Karpas-422 (cell line): ENCODE measurements around the gene CDH1. TPM values are rescaled to one million over a fixed set of nuclear protein-coding genes. Genes with fewer than 3 reads are reported as not detected.

Experiments used
- DNase-seq: peaks from one replicate; pipeline ENCODE4 v3.0.0-alpha.2; 2015
- H2AFZ ChIP-seq: fragments of 200-600 bp; sonication (generic); 2 replicates; pipeline ENCODE4 v1.6.1; 2014; ENCODE audit warnings: antibody characterized with exemption, low read length, mixed read lengths
- H3K27ac ChIP-seq: fragments of 200-600 bp; sonication (generic); 2 replicates; pipeline ENCODE4 v1.5.1; 2014; ENCODE audit warnings: mild to moderate bottlenecking, low read length, moderate library complexity
- H3K27me3 ChIP-seq: fragments of 200-600 bp; sonication (generic); 2 replicates; pipeline ENCODE4 v1.6.1; 2014; ENCODE audit warnings: low read length, mixed read lengths
- H3K36me3 ChIP-seq: fragments of 200-600 bp; sonication (generic); 2 replicates; pipeline ENCODE4 v1.6.1; 2014; ENCODE audit warnings: low read length, mixed read lengths; ENCODE audit not compliant: insufficient read depth
- H3K4me1 ChIP-seq: fragments of 200-600 bp; sonication (generic); 2 replicates; pipeline ENCODE4 v1.6.1; 2014; ENCODE audit warnings: mild to moderate bottlenecking, low read length, mixed read lengths
- H3K4me2 ChIP-seq: fragments of 200-600 bp; sonication (generic); 2 replicates; pipeline ENCODE4 v1.6.1; 2014; ENCODE audit warnings: low read length, low read depth, mild to moderate bottlenecking; ENCODE audit not compliant: poor library complexity, severe bottlenecking
- H3K4me3 ChIP-seq: fragments of 200-600 bp; sonication (generic); 2 replicates; pipeline ENCODE4 v1.5.1; 2014; ENCODE audit warnings: mild to moderate bottlenecking, antibody characterized with exemption, low read length, mixed read lengths
- H3K79me2 ChIP-seq: fragments of 200-600 bp; sonication (generic); 2 replicates; pipeline ENCODE4 v1.6.1; 2014; ENCODE audit warnings: mild to moderate bottlenecking, low read length, mixed read lengths
- H3K9ac ChIP-seq: fragments of 200-600 bp; sonication (generic); 2 replicates; pipeline ENCODE4 v1.6.0; 2014; ENCODE audit warnings: low read length
- H3K9me2 ChIP-seq: fragments of 200-600 bp; sonication (generic), shearing (Covaris generic); replicated peaks from 2 replicates; pipeline ENCODE4 v1.6.0; 2014; ENCODE audit warnings: mild to moderate bottlenecking, low read length, moderate library complexity; ENCODE audit not compliant: insufficient read depth
- H3K9me3 ChIP-seq: fragments of 300-700, 200-600 bp; sonication (generic); 2 replicates; pipeline ENCODE4 v1.6.1; 2014; ENCODE audit warnings: low read length, mixed read lengths
- H4K20me1 ChIP-seq: fragments of 200-600 bp; sonication (generic); 2 replicates; pipeline ENCODE4 v1.6.1; 2014; ENCODE audit warnings: mild to moderate bottlenecking, antibody characterized with exemption, low read length, low read depth; ENCODE audit not compliant: insufficient read depth
- total RNA-seq: library from RNA; depleted of rRNA; stranded (reverse); fragments of >200 nt; shearing (Covaris generic); gene quantifications from 2 replicates; pipeline ENCODE4 v1.2.3, GENCODE V29; 2014; ENCODE audit warnings: low replicate concordance; rRNA removed

CDH1 gene
- total RNA-seq = not detected in 2 replicates

DNA sequence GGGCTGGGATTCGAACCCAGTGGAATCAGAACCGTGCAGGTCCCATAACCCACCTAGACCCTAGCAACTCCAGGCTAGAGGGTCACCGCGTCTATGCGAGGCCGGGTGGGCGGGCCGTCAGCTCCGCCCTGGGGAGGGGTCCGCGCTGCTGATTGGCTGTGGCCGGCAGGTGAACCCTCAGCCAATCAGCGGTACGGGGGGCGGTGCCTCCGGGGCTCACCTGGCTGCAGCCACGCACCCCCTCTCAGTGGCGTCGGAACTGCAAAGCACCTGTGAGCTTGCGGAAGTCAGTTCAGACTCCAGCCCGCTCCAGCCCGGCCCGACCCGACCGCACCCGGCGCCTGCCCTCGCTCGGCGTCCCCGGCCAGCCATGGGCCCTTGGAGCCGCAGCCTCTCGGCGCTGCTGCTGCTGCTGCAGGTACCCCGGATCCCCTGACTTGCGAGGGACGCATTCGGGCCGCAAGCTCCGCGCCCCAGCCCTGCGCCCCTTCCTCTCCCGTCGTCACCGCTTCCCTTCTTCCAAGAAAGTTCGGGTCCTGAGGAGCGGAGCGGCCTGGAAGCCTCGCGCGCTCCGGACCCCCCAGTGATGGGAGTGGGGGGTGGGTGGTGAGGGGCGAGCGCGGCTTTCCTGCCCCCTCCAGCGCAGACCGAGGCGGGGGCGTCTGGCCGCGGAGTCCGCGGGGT lies at the start of gene CDH1:
Gene CDH1, plus strand, starts transcription at position 247 of the 684 bp plus-strand sequence. Its CDS starts 124 bp downstream, at position 371.
- no peak within 1 kb of the TSS for H3K4me2 ChIP-seq
- H3K27ac ChIP-seq = no peak within 1 kb of the TSS
- H3K9ac ChIP-seq = no peak within 1 kb of the TSS
- no peaks in the 10 kb centered on the region for H3K9me2 ChIP-seq
- no peaks in the 10 kb centered on the region for H3K27me3 ChIP-seq
- no peaks in the 10 kb centered on the region for H3K79me2 ChIP-seq
- no peak within 1 kb of the TSS for H2AFZ ChIP-seq
- no peak for DNase-seq
- no peak within 1 kb of the TSS for H3K4me3 ChIP-seq
- no peaks in the 10 kb centered on the region for H3K36me3 ChIP-seq
- H3K9me3 ChIP-seq = no peaks in the 10 kb centered on the region
- peaks cover 4% of the 10 kb centered on the region for H3K4me1 ChIP-seq
- H4K20me1 ChIP-seq = no peaks in the 10 kb centered on the region

DNA sequence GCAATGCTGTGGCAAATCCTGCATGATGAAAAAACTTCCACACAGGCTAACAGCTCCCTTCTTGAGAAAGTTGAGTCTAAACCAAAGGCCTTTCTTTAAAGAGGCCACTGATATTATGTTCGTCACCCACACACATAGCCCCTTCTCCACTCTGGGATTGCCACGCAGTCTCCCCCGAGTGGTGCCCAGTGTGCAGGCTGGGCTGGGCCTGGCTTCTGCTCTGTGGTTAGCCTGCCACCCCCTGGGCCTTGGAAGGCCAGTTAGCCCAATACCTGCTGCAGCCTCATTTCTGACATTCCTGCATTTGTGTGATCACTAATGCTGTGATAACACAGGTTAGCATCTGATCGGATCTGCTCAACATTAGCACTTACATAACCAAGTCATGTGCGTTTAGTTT lies 47.2 kb upstream of the CDH1 start:
- Histone ChIP-seq H2AFZ (no peak overlapping the region), H3K27me3 (no peaks in the 10 kb centered on the region), H3K9me3 (no peaks in the 10 kb centered on the region), H3K4me2 (no peak overlapping the region), H4K20me1 (no peaks in the 10 kb centered on the region), H3K9me2 (no peaks in the 10 kb centered on the region), H3K79me2 (no peaks in the 10 kb centered on the region), H3K4me3 (no peak overlapping the region), H3K9ac (no peak overlapping the region), H3K4me1 (no peaks in the 10 kb centered on the region), H3K36me3 (no peaks in the 10 kb centered on the region), H3K27ac (no peak overlapping the region)
- no peak for DNase-seq

DNA sequence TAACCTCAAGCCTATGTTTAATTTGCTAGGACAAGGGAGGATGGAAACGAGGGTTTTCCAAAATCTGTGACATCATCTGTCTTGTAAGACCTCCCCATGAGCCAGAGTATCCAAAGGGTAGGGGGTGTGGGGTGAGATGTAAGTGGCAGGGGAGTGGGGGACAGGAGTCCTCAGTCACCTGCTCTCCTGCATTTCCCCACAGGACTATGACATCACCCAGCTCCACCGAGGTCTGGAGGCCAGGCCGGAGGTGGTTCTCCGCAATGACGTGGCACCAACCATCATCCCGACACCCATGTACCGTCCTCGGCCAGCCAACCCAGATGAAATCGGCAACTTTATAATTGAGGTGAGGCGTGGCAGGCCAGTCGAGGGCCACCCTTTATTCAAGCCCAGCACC lies 41.5 kb upstream of the CDH1 start:
- Histone ChIP-seq H3K4me2 (no peak overlapping the region), H3K36me3 (no peaks in the 10 kb centered on the region), H3K9me2 (no peaks in the 10 kb centered on the region), H3K27ac (no peak overlapping the region), H2AFZ (no peak overlapping the region), H4K20me1 (no peaks in the 10 kb centered on the region), H3K4me3 (no peak overlapping the region), H3K27me3 (no peaks in the 10 kb centered on the region), H3K9ac (no peak overlapping the region), H3K4me1 (no peaks in the 10 kb centered on the region), H3K9me3 (no peaks in the 10 kb centered on the region), H3K79me2 (no peaks in the 10 kb centered on the region)
- DNase-seq = no peak

DNA sequence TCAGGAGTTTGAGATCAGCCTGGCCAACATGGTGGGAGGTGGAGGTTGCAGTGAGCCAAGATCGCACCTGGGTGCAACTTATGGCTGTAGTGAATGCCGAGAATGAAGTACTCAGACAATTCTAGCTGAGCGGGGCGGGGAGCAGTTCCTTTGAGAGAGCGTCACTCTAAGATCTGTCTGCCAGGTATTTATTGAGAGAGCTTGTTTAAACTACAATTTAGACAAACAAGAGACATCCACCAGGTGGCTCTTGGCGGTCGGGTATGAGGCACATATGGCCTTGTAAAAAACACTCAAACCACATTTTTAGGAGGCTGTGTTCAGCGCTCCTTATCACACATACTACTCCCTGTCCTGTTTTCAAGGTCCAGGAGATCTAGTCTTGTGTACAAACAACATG lies 40.6 kb upstream of the CDH1 start:
- no peak overlapping the region for H2AFZ ChIP-seq
- H3K36me3 ChIP-seq = no peaks in the 10 kb centered on the region
- no peak overlapping the region for H3K4me3 ChIP-seq
- H4K20me1 ChIP-seq = no peaks in the 10 kb centered on the region
- no peak for DNase-seq
- no peaks in the 10 kb centered on the region for H3K9me3 ChIP-seq
- no peak overlapping the region for H3K4me2 ChIP-seq
- no peak overlapping the region for H3K9ac ChIP-seq
- H3K9me2 ChIP-seq = no peaks in the 10 kb centered on the region
- no peaks in the 10 kb centered on the region for H3K79me2 ChIP-seq
- H3K27me3 ChIP-seq = no peaks in the 10 kb centered on the region
- H3K4me1 ChIP-seq = no peaks in the 10 kb centered on the region
- H3K27ac ChIP-seq = no peak overlapping the region

GRCh38 chr16:68698091-68698490 lies 39.0 kb upstream of the CDH1 start:
- Histone ChIP-seq H3K4me3 (no peak overlapping the region), H3K9me3 (no peaks in the 10 kb centered on the region), H3K27ac (no peak overlapping the region), H3K79me2 (no peaks in the 10 kb centered on the region), H3K9me2 (no peaks in the 10 kb centered on the region), H3K36me3 (no peaks in the 10 kb centered on the region), H2AFZ (no peak overlapping the region), H3K9ac (no peak overlapping the region), H3K4me2 (no peak overlapping the region), H3K27me3 (no peaks in the 10 kb centered on the region), H4K20me1 (no peaks in the 10 kb centered on the region), H3K4me1 (no peaks in the 10 kb centered on the region)
- no peak for DNase-seq

DNA sequence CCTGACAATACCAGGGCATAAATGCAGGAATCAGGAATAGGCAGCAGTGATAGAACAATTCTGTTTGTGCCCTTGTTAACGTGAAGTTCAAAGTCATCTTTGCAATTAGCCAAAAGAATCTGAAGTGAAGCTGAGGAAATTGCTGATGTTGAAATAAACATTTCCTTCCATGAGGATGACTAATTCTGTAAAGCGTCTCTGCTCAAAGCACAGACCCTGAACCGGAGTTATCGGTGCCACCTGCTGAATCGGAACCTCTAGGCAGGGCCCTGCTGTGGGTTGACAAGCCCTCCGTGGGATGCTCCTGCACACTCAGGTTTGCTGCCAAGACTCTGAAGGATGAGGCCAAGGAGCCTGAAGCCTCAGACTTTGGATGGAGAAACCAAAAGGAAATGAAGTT lies 37.0 kb upstream of the CDH1 start:
- no peak overlapping the region for H2AFZ ChIP-seq
- H3K36me3 ChIP-seq = no peaks in the 10 kb centered on the region
- no peak overlapping the region for H3K4me2 ChIP-seq
- H3K9me3 ChIP-seq = no peaks in the 10 kb centered on the region
- H4K20me1 ChIP-seq = no peaks in the 10 kb centered on the region
- H3K27ac ChIP-seq = no peak overlapping the region
- no peak overlapping the region for H3K4me3 ChIP-seq
- no peak for DNase-seq
- no peaks in the 10 kb centered on the region for H3K4me1 ChIP-seq
- H3K9me2 ChIP-seq = no peaks in the 10 kb centered on the region
- no peaks in the 10 kb centered on the region for H3K79me2 ChIP-seq
- H3K27me3 ChIP-seq = no peaks in the 10 kb centered on the region
- no peak overlapping the region for H3K9ac ChIP-seq

DNA sequence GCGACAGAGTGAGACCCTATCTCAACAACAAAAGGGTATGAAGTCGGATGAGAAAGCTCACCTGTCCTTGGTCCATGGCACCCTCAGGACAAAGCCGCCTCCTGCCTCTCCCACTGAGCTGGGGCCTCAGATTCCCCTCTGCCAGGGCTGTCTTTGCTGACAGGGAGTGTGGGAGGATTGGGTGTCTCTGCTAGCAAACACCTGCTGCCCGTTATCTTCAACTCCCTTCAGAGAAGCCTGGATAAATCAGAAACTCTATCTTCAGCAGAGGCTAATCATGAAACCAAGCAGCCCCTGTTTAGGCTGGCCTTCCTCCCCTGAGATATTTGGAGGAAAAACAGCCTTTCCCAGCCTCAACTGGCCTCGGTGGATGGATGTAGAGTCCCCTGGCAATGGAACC lies 36.3 kb upstream of the CDH1 start:
- Histone ChIP-seq H2AFZ (no peak overlapping the region), H3K9ac (no peak overlapping the region), H3K4me1 (no peaks in the 10 kb centered on the region), H3K27me3 (no peaks in the 10 kb centered on the region), H3K27ac (no peak overlapping the region), H3K36me3 (no peaks in the 10 kb centered on the region), H3K79me2 (no peaks in the 10 kb centered on the region), H3K9me3 (no peaks in the 10 kb centered on the region), H4K20me1 (no peaks in the 10 kb centered on the region), H3K9me2 (no peaks in the 10 kb centered on the region), H3K4me3 (no peak overlapping the region), H3K4me2 (no peak overlapping the region)
- DNase-seq = no peak

GRCh38 chr16:68704232-68704867 lies 32.7 kb upstream of the CDH1 start:
- Histone ChIP-seq H3K4me1 (no peaks in the 10 kb centered on the region), H4K20me1 (no peaks in the 10 kb centered on the region), H3K9me3 (no peaks in the 10 kb centered on the region), H2AFZ (no peak overlapping the region), H3K27me3 (no peaks in the 10 kb centered on the region), H3K4me3 (no peak overlapping the region), H3K9me2 (no peaks in the 10 kb centered on the region), H3K79me2 (no peaks in the 10 kb centered on the region), H3K4me2 (no peak overlapping the region), H3K9ac (no peak overlapping the region), H3K27ac (no peak overlapping the region), H3K36me3 (no peaks in the 10 kb centered on the region)
- peak; percentile 78 for DNase-seq
